SK-N-SH (cell line): ENCODE results near the gene CCDC50. TPM values are rescaled to one million over a fixed set of nuclear protein-coding genes. Genes with fewer than 3 reads are reported as not detected.

Experiments used
- CTCF ChIA-PET: fragments of 300-600, 350-600 bp; formaldehyde crosslinking; extraction: SDS; loops from one replicate; lab custom pipeline; 2021; lab: Yijun Ruan, JAX
- POLR2A ChIA-PET: fragments of 350-600 bp; sonication (Branson Sonifier 250); formaldehyde crosslinking; extraction: SDS; loops from one replicate; lab custom pipeline; 2020; ENCODE audit warnings: antibody characterized with exemption, inconsistent platforms; lab: Yijun Ruan, JAX
- DNase-seq: peaks from one replicate; pipeline ENCODE4 v3.0.0; 2012
- H2AFZ ChIP-seq: fragments of 200-600 bp; sonication (generic); 2 replicates; pipeline ENCODE4 v1.8.1; 2016; ENCODE audit warnings: antibody characterized with exemption, mild to moderate bottlenecking, low read depth
- H3F3A ChIP-seq: fragments of 200-600 bp; sonication (generic); replicated peaks from 2 replicates; pipeline ENCODE3; 2016; ENCODE audit warnings: antibody characterized with exemption, mild to moderate bottlenecking; ENCODE audit not compliant: insufficient read depth
- H3K27ac ChIP-seq, 2 experiments: fragments of 200-500 bp in 1 of 2; fragments of 200-600 bp in 1 of 2; sonication (Bioruptor generic) in 1 of 2; sonication (generic), shearing (Covaris generic) in 1 of 2; 2 replicates each; pipeline versions ENCODE4 v1.5.1 to v1.6.1; 2014 to 2016; ENCODE audit warnings: low read depth in 2 of 2, inconsistent platforms in 1 of 2, low read length in 1 of 2, mild to moderate bottlenecking in 1 of 2, mixed read lengths in 1 of 2
- H3K27me3 ChIP-seq: fragments of 200-600 bp; sonication (generic), shearing (Covaris generic); 2 replicates; pipeline ENCODE4 v1.6.1; 2016; ENCODE audit warnings: mixed run types; ENCODE audit not compliant: insufficient read depth
- H3K36me3 ChIP-seq, 2 experiments: fragments of 200-500 bp in 1 of 2; fragments of 200-600 bp in 1 of 2; sonication (Bioruptor generic) in 1 of 2; sonication (generic) in 1 of 2; replicated peaks in 1 of 2; 2 replicates each; pipeline versions ENCODE3 to v1.5.1; 2014 to 2016; ENCODE audit warnings: low read length in 1 of 2, mild to moderate bottlenecking in 1 of 2; ENCODE audit not compliant: insufficient read depth in 2 of 2, control insufficient read depth in 1 of 2
- H3K4me1 ChIP-seq, 2 experiments: fragments of 200-500 bp in 1 of 2; fragments of 200-600 bp in 1 of 2; sonication (Bioruptor generic) in 1 of 2; sonication (generic), shearing (Covaris generic) in 1 of 2; 2 replicates each; pipeline versions ENCODE4 v1.5.1 to v1.6.1; 2014 to 2016; ENCODE audit warnings: low read depth in 1 of 2, low read length in 1 of 2, mixed run types in 1 of 2; ENCODE audit not compliant: insufficient read depth in 2 of 2, control insufficient read depth in 1 of 2
- H3K4me2 ChIP-seq: fragments of 200-600 bp; sonication (generic), shearing (Covaris generic); 2 replicates; pipeline ENCODE4 v1.6.1; 2017; ENCODE audit warnings: mixed run types
- H3K4me3 ChIP-seq, 2 experiments: fragments of 200-500 bp in 1 of 2; fragments of 200-600 bp in 1 of 2; sonication (Bioruptor generic) in 1 of 2; sonication (generic), shearing (Covaris generic) in 1 of 2; 2 replicates each; pipeline versions ENCODE4 v1.5.1 to v1.8.1; 2014 to 2016; ENCODE audit warnings: low read depth in 2 of 2, inconsistent platforms in 1 of 2, low read length in 1 of 2, mild to moderate bottlenecking in 1 of 2, mixed read lengths in 1 of 2, moderate library complexity in 1 of 2
- H3K79me2 ChIP-seq: fragments of 200-600 bp; sonication (generic); 2 replicates; pipeline ENCODE4 v1.8.1; 2017; ENCODE audit warnings: mild to moderate bottlenecking; ENCODE audit not compliant: insufficient read depth
- H3K9ac ChIP-seq: fragments of 200-600 bp; sonication (generic); 2 replicates; pipeline ENCODE4 v1.6.1; 2017; ENCODE audit warnings: mixed run types
- H3K9me2 ChIP-seq: fragments of 200-600 bp; sonication (generic); 2 replicates; pipeline ENCODE4 v1.6.1; 2017; ENCODE audit warnings: mixed run types
- H3K9me3 ChIP-seq: fragments of 200-600 bp; sonication (generic); 2 replicates; pipeline ENCODE4 v1.6.1; 2017; ENCODE audit warnings: mixed run types, mild to moderate bottlenecking, moderate library complexity
- H4K20me1 ChIP-seq: fragments of 200-600 bp; sonication (generic); 2 replicates; pipeline ENCODE4 v1.6.1; 2017; ENCODE audit warnings: mild to moderate bottlenecking, mixed run types; ENCODE audit not compliant: insufficient read depth
- CHD2 ChIP-seq: fragments of 150-350 bp; IDR thresholded peaks from 2 replicates; pipeline ENCODE4 v1.6.1; 2018; ENCODE audit warnings: low read length; ENCODE audit not compliant: partially characterized antibody
- EZH2phosphoT487 ChIP-seq: fragments of 200-600 bp; sonication (generic); IDR thresholded peaks from 2 replicates; pipeline ENCODE4 v1.6.1; 2017; ENCODE audit warnings: low read depth, mixed run types, mild to moderate bottlenecking, antibody characterized with exemption, moderate library complexity, borderline replicate concordance
- GATA2 ChIP-seq: sonication (generic); formaldehyde crosslinking; IDR thresholded peaks from 2 replicates; pipeline ENCODE4 v1.5.0; 2020; ENCODE audit warnings: mild to moderate bottlenecking, missing genetic modification reagents
- MEF2A ChIP-seq: IDR thresholded peaks from 2 replicates; pipeline ENCODE4 v1.4.0; 2012; ENCODE audit warnings: low read depth, borderline replicate concordance
- MXI1 ChIP-seq: IDR thresholded peaks from 2 replicates; pipeline ENCODE4 v1.6.1; 2012; ENCODE audit warnings: mild to moderate bottlenecking, low read depth, low read length, improper control_type of control experiment
- NRF1 ChIP-seq: IDR thresholded peaks from 2 replicates; pipeline ENCODE4 v1.6.1; 2012; ENCODE audit warnings: low read depth, mild to moderate bottlenecking, low read length
- RCOR1 ChIP-seq: fragments of 150-350 bp; IDR thresholded peaks from 2 replicates; pipeline ENCODE4 v1.6.1; 2017; ENCODE audit warnings: antibody characterized with exemption, low read length
- RFX5 ChIP-seq: IDR thresholded peaks from 2 replicates; pipeline ENCODE4 v1.6.1; 2012; ENCODE audit warnings: mild to moderate bottlenecking, improper control_type of control experiment, low read length
- RXRA ChIP-seq: IDR thresholded peaks from 2 replicates; pipeline ENCODE4 v1.4.0; 2012; ENCODE audit warnings: low read depth, mild to moderate bottlenecking, borderline replicate concordance
- SIN3A ChIP-seq: IDR thresholded peaks from 2 replicates; pipeline ENCODE4 v1.6.1; 2012; ENCODE audit warnings: low read depth, mild to moderate bottlenecking, low read length, moderate library complexity, borderline replicate concordance
- SMC3 ChIP-seq: IDR thresholded peaks from 2 replicates; pipeline ENCODE4 v1.6.1; 2012; ENCODE audit warnings: low read depth, low read length, improper control_type of control experiment
- TAF1 ChIP-seq: IDR thresholded peaks from 2 replicates; pipeline ENCODE4 v1.6.1; 2012; ENCODE audit warnings: low read depth, mild to moderate bottlenecking, low read length, moderate library complexity, borderline replicate concordance
- TCF12 ChIP-seq: IDR thresholded peaks from 2 replicates; pipeline ENCODE4 v1.4.0; 2012
- TEAD4 ChIP-seq: IDR thresholded peaks from 2 replicates; pipeline ENCODE4 v1.4.0; 2012; ENCODE audit warnings: mild to moderate bottlenecking, borderline replicate concordance; ENCODE audit not compliant: insufficient read depth
- WGBS: methylation state at CpG from one replicate; pipeline ENCODE4 v1.1.6; 2017; ENCODE audit warnings: low lambda C conversion rate; 5-methylcytosine and 5-hydroxymethylcytosine counted together
- polyA plus RNA-seq, 3 experiments: library from polyadenylated mRNA; depleted of rRNA; stranded (reverse); fragments of >200 nt; gene quantifications; 2 replicates each; pipeline ENCODE4 v1.2.3, GENCODE V29; 2012
- TF ChIP-seq, protein P1 (sequence below): fragments of 150-350 bp; IDR thresholded peaks from 2 replicates; pipeline ENCODE4 v1.6.1; 2016; ENCODE audit warnings: mild to moderate bottlenecking, low read depth, low read length
- TF ChIP-seq, protein P2 (sequence below): IDR thresholded peaks from 2 replicates; pipeline ENCODE4 v1.4.0; 2012; ENCODE audit warnings: low read depth, borderline replicate concordance
- TF ChIP-seq, protein P3 (sequence below): IDR thresholded peaks from 2 replicates; pipeline ENCODE4 v1.4.0; 2012; ENCODE audit warnings: low read depth, borderline replicate concordance
- TF ChIP-seq, protein P4 (sequence below): fragments of 200-600 bp; sonication (generic); IDR thresholded peaks from 2 replicates; pipeline ENCODE4 v1.6.1; 2017; ENCODE audit warnings: antibody characterized with exemption, mild to moderate bottlenecking, moderate library complexity
- TF ChIP-seq, protein P5 (sequence below): fragments of 150-350 bp; IDR thresholded peaks from 2 replicates; pipeline ENCODE4 v1.6.1; 2017; ENCODE audit warnings: antibody characterized with exemption, low read length, low read depth, borderline replicate concordance
- TF ChIP-seq, protein P6 (sequence below): IDR thresholded peaks from 2 replicates; pipeline ENCODE4; 2012

The CCDC50 gene
- polyA plus RNA-seq, 1 of the 3 experiments (the other 2 are of a cell fraction), result 21.9 TPM

DNA sequence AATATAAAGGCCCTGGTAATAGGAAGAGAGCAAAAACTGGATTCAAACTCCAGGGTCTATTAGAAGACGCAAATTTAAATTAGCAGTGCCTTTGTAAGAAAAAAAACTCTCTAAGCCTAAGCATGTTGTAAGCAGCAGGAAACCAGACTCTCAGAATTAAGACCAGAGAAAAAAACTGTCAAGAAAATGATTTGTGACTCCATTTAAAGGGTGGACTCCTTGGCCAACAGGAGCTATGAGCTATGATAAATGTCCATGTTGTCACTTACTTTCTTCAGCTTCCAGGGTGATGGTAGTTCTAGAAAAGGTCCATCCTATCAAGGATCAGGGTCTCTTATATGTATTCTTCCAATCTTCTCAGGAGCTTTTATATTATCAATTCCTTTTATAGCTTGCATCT is 34.9 kb upstream of the CCDC50 start:
- H3K4me3 ChIP-seq, result no peak overlapping the region
- H3K27ac ChIP-seq, result no peak overlapping the region
- no peak overlapping the region for H2AFZ ChIP-seq
- H3K9me2 ChIP-seq, result 0 out of 2 replicates have a peak, but pooled peaks cover 3% of the 10 kb centered on the region
- H4K20me1 ChIP-seq, result no peaks in the 10 kb centered on the region
- no peak for TF ChIP-seq TCF12
- TF ChIP-seq MEF2A, result no peak
- no peak for TF ChIP-seq SMC3
- no peak for TF ChIP-seq MXI1
- TF ChIP-seq, protein P1, sequence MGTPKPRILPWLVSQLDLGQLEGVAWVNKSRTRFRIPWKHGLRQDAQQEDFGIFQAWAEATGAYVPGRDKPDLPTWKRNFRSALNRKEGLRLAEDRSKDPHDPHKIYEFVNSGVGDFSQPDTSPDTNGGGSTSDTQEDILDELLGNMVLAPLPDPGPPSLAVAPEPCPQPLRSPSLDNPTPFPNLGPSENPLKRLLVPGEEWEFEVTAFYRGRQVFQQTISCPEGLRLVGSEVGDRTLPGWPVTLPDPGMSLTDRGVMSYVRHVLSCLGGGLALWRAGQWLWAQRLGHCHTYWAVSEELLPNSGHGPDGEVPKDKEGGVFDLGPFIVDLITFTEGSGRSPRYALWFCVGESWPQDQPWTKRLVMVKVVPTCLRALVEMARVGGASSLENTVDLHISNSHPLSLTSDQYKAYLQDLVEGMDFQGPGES, result no peak
- no peak for TF ChIP-seq RCOR1
- TF ChIP-seq, protein P2, sequence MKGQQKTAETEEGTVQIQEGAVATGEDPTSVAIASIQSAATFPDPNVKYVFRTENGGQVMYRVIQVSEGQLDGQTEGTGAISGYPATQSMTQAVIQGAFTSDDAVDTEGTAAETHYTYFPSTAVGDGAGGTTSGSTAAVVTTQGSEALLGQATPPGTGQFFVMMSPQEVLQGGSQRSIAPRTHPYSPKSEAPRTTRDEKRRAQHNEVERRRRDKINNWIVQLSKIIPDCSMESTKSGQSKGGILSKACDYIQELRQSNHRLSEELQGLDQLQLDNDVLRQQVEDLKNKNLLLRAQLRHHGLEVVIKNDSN, result no peak
- TF ChIP-seq EZH2phosphoT487, result no peak
- no peak for TF ChIP-seq TAF1
- no peak for TF ChIP-seq CHD2
- no peaks in the 10 kb centered on the region for H3K36me3 ChIP-seq
- no peak for DNase-seq
- H3F3A ChIP-seq, result peaks cover 3% of the 10 kb centered on the region
- H3K9me3 ChIP-seq, result no peaks in the 10 kb centered on the region
- H3K27me3 ChIP-seq, result 0 out of 2 replicates have a peak, but pooled peaks cover 8% of the 10 kb centered on the region
- ChIA-PET POLR2A (no interaction called here), CTCF (no interaction called here)
- no peak overlapping the region for H3K4me2 ChIP-seq
- no peaks in the 10 kb centered on the region for H3K4me1 ChIP-seq
- H3K79me2 ChIP-seq, result no peaks in the 10 kb centered on the region
- WGBS, result 88% methylated on average over 1 of the region's 1 CpG
- no peak overlapping the region for H3K9ac ChIP-seq

DNA sequence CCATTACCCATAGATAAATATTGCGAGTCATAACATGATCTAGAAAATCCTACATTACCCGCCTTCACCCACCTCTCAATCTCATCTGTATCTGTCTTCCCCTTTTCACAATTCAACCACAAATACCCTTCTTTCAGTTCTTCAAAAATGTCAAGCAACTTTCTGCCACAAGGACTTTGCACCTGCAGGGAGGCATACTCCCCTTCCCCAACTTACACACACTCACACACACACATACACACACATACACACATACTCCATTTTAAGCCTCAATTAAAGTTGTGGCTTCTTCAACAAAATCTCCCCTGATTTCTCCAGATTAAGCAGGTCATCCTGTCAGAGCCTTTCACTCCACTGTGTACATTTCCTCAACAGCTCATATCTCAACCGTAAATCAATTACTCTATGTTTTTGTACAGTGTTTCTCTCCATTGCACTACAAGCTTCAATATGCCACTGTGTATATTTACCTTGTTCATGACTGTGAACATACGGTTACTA is 33.1 kb upstream of the CCDC50 start:
- Histone ChIP-seq H3F3A (peaks cover under 1% of the 10 kb centered on the region), H3K9me2 (0 out of 2 replicates have a peak, but pooled peaks cover 3% of the 10 kb centered on the region), H3K27ac (no peak overlapping the region), H3K4me2 (no peak overlapping the region), H3K27me3 (0 out of 2 replicates have a peak, but pooled peaks cover 8% of the 10 kb centered on the region), H2AFZ (no peak overlapping the region), H3K9me3 (no peaks in the 10 kb centered on the region), H3K79me2 (no peaks in the 10 kb centered on the region), H3K9ac (no peak overlapping the region), H3K4me1 (no peaks in the 10 kb centered on the region), H3K36me3 (no peaks in the 10 kb centered on the region), H3K4me3 (no peak overlapping the region), H4K20me1 (no peaks in the 10 kb centered on the region)
- CTCF ChIA-PET, result no interaction called here
- POLR2A ChIA-PET, result no interaction called here
- 30% methylated on average over 4 of the region's 4 CpGs for WGBS
- DNase-seq, result no peak
- no peak for TF ChIP-seq NRF1
- no peak for TF ChIP-seq TEAD4
- no peak for TF ChIP-seq EZH2phosphoT487
- no peak for TF ChIP-seq RXRA
- TF ChIP-seq, protein P3, sequence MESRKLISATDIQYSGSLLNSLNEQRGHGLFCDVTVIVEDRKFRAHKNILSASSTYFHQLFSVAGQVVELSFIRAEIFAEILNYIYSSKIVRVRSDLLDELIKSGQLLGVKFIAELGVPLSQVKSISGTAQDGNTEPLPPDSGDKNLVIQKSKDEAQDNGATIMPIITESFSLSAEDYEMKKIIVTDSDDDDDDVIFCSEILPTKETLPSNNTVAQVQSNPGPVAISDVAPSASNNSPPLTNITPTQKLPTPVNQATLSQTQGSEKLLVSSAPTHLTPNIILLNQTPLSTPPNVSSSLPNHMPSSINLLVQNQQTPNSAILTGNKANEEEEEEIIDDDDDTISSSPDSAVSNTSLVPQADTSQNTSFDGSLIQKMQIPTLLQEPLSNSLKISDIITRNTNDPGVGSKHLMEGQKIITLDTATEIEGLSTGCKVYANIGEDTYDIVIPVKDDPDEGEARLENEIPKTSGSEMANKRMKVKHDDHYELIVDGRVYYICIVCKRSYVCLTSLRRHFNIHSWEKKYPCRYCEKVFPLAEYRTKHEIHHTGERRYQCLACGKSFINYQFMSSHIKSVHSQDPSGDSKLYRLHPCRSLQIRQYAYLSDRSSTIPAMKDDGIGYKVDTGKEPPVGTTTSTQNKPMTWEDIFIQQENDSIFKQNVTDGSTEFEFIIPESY, result no peak
- TF ChIP-seq TCF12, result no peak
- TF ChIP-seq, protein P4, sequence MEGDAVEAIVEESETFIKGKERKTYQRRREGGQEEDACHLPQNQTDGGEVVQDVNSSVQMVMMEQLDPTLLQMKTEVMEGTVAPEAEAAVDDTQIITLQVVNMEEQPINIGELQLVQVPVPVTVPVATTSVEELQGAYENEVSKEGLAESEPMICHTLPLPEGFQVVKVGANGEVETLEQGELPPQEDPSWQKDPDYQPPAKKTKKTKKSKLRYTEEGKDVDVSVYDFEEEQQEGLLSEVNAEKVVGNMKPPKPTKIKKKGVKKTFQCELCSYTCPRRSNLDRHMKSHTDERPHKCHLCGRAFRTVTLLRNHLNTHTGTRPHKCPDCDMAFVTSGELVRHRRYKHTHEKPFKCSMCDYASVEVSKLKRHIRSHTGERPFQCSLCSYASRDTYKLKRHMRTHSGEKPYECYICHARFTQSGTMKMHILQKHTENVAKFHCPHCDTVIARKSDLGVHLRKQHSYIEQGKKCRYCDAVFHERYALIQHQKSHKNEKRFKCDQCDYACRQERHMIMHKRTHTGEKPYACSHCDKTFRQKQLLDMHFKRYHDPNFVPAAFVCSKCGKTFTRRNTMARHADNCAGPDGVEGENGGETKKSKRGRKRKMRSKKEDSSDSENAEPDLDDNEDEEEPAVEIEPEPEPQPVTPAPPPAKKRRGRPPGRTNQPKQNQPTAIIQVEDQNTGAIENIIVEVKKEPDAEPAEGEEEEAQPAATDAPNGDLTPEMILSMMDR, result no peak
- TF ChIP-seq, protein P5, sequence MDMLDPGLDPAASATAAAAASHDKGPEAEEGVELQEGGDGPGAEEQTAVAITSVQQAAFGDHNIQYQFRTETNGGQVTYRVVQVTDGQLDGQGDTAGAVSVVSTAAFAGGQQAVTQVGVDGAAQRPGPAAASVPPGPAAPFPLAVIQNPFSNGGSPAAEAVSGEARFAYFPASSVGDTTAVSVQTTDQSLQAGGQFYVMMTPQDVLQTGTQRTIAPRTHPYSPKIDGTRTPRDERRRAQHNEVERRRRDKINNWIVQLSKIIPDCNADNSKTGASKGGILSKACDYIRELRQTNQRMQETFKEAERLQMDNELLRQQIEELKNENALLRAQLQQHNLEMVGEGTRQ, result no peak
- TF ChIP-seq GATA2, result no peak
- no peak for TF ChIP-seq SIN3A
- TF ChIP-seq, protein P6, sequence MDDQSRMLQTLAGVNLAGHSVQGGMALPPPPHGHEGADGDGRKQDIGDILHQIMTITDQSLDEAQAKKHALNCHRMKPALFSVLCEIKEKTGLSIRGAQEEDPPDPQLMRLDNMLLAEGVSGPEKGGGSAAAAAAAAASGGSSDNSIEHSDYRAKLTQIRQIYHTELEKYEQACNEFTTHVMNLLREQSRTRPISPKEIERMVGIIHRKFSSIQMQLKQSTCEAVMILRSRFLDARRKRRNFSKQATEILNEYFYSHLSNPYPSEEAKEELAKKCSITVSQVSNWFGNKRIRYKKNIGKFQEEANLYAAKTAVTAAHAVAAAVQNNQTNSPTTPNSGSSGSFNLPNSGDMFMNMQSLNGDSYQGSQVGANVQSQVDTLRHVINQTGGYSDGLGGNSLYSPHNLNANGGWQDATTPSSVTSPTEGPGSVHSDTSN, result no peak
- no peak for TF ChIP-seq RFX5
